K562 (cell line): ENCODE results near the gene DYRK4. TPM values are rescaled to one million over a fixed set of nuclear protein-coding genes. Genes with fewer than 3 reads are reported as not detected.

Experiments
- CCNT2 ChIP-seq: IDR thresholded peaks from 2 replicates; pipeline ENCODE4 v1.6.1; 2011; ENCODE audit warnings: borderline replicate concordance, low read depth, mild to moderate bottlenecking, moderate library complexity, mixed read lengths, low read length; ENCODE audit not compliant: insufficient read length; ENCODE audit errors: extremely low read depth
- HMG20B ChIP-seq: fragments of 250-450 bp; sonication (Bioruptor Pico); IDR thresholded peaks from 2 replicates; pipeline ENCODE4 v1.5.0; 2021; ENCODE audit warnings: mild to moderate bottlenecking
- XRCC4 ChIP-seq: IDR thresholded peaks from one replicate; pipeline ENCODE4 v1.6.1; 2011; ENCODE audit not compliant: insufficient read depth, insufficient read length; ENCODE audit errors: extremely low read depth
- polyA plus RNA-seq, 8 experiments: library from polyadenylated mRNA; depleted of rRNA in 4 of 8; stranded (reverse) in 5 of 8; unstranded in 3 of 8; fragments of >200 nt; fragmentation: Nextera tagmentation in 2 of 8; fragmentation: Illumina TruSeq in 1 of 8; extraction: Ambion mirVana in 2 of 8; extraction: Trizol in 1 of 8; gene quantifications; 2 replicates each; pipeline versions ENCODE4 v1.2.1 to v1.2.3, GENCODE V29; 2011 to 2014; ENCODE audit warnings: inconsistent platforms in 1 of 8, missing spikeins in 1 of 8
- total RNA-seq, 7 experiments: library from RNA; depleted of rRNA in 6 of 7; stranded (reverse); fragments of >200 nt in 6 of 7; fragmentation: Illumina TruSeq in 2 of 7; extraction: Trizol in 2 of 7; gene quantifications; 2 replicates each; pipeline versions ENCODE4 v1.2.1 to v1.2.3, GENCODE V29; 2011 to 2021; ENCODE audit warnings: low replicate concordance in 1 of 7
- TF ChIP-seq, protein P1 (sequence below): fragments of 200-600 bp; sonication (generic); IDR thresholded peaks from one replicate; pipeline ENCODE4 v1.6.1; 2012; ENCODE audit warnings: mild to moderate bottlenecking, low read depth, low read length, inconsistent platforms

The DYRK4 gene
- total and polyA plus RNA-seq, 9 of the 15 experiments (the other 6 are each of a cell fraction or from before 2014, with no cell fraction given), result 13.4 to 37.4 (median 22.2) TPM

DNA sequence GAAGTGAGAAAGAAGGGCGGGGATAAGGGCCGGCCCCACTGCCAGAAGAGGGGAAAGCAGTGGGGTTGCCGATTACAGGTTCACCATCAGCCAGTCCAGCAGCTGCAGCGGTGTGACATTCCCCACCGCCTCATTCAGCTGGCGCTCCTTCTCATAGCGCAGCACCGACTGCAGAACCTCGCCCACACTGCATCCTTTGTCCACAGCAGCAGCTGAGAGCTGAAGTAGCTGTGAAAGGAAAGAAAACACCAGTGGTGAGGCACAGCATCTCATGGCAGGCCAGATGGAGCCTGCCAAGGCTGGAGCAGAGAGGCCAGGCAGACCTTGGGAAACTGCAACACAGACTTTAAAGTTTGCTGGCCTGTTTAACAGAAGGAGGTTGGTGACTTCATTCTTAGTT is 53.7 kb downstream of the DYRK4 start (continued):
- TF ChIP-seq, protein P1, sequence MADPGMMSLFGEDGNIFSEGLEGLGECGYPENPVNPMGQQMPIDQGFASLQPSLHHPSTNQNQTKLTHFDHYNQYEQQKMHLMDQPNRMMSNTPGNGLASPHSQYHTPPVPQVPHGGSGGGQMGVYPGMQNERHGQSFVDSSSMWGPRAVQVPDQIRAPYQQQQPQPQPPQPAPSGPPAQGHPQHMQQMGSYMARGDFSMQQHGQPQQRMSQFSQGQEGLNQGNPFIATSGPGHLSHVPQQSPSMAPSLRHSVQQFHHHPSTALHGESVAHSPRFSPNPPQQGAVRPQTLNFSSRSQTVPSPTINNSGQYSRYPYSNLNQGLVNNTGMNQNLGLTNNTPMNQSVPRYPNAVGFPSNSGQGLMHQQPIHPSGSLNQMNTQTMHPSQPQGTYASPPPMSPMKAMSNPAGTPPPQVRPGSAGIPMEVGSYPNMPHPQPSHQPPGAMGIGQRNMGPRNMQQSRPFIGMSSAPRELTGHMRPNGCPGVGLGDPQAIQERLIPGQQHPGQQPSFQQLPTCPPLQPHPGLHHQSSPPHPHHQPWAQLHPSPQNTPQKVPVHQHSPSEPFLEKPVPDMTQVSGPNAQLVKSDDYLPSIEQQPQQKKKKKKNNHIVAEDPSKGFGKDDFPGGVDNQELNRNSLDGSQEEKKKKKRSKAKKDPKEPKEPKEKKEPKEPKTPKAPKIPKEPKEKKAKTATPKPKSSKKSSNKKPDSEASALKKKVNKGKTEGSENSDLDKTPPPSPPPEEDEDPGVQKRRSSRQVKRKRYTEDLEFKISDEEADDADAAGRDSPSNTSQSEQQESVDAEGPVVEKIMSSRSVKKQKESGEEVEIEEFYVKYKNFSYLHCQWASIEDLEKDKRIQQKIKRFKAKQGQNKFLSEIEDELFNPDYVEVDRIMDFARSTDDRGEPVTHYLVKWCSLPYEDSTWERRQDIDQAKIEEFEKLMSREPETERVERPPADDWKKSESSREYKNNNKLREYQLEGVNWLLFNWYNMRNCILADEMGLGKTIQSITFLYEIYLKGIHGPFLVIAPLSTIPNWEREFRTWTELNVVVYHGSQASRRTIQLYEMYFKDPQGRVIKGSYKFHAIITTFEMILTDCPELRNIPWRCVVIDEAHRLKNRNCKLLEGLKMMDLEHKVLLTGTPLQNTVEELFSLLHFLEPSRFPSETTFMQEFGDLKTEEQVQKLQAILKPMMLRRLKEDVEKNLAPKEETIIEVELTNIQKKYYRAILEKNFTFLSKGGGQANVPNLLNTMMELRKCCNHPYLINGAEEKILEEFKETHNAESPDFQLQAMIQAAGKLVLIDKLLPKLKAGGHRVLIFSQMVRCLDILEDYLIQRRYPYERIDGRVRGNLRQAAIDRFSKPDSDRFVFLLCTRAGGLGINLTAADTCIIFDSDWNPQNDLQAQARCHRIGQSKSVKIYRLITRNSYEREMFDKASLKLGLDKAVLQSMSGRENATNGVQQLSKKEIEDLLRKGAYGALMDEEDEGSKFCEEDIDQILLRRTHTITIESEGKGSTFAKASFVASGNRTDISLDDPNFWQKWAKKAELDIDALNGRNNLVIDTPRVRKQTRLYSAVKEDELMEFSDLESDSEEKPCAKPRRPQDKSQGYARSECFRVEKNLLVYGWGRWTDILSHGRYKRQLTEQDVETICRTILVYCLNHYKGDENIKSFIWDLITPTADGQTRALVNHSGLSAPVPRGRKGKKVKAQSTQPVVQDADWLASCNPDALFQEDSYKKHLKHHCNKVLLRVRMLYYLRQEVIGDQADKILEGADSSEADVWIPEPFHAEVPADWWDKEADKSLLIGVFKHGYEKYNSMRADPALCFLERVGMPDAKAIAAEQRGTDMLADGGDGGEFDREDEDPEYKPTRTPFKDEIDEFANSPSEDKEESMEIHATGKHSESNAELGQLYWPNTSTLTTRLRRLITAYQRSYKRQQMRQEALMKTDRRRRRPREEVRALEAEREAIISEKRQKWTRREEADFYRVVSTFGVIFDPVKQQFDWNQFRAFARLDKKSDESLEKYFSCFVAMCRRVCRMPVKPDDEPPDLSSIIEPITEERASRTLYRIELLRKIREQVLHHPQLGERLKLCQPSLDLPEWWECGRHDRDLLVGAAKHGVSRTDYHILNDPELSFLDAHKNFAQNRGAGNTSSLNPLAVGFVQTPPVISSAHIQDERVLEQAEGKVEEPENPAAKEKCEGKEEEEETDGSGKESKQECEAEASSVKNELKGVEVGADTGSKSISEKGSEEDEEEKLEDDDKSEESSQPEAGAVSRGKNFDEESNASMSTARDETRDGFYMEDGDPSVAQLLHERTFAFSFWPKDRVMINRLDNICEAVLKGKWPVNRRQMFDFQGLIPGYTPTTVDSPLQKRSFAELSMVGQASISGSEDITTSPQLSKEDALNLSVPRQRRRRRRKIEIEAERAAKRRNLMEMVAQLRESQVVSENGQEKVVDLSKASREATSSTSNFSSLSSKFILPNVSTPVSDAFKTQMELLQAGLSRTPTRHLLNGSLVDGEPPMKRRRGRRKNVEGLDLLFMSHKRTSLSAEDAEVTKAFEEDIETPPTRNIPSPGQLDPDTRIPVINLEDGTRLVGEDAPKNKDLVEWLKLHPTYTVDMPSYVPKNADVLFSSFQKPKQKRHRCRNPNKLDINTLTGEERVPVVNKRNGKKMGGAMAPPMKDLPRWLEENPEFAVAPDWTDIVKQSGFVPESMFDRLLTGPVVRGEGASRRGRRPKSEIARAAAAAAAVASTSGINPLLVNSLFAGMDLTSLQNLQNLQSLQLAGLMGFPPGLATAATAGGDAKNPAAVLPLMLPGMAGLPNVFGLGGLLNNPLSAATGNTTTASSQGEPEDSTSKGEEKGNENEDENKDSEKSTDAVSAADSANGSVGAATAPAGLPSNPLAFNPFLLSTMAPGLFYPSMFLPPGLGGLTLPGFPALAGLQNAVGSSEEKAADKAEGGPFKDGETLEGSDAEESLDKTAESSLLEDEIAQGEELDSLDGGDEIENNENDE, result no peak
- no peak for TF ChIP-seq CCNT2
- no peak for TF ChIP-seq HMG20B (CRISPR knock-in tag)
- no peak for TF ChIP-seq XRCC4
- TF ChIP-seq, all 486 proteins: peak for 0
